ENCODE data around the gene SPATA19. TPM values are rescaled to one million over a fixed set of nuclear protein-coding genes. Genes with fewer than 3 reads are reported as not detected.

Gene SPATA19
- total RNA-seq, 4 donors from 2014 or later: 0.94 TPM; not detected in 3

DNA sequence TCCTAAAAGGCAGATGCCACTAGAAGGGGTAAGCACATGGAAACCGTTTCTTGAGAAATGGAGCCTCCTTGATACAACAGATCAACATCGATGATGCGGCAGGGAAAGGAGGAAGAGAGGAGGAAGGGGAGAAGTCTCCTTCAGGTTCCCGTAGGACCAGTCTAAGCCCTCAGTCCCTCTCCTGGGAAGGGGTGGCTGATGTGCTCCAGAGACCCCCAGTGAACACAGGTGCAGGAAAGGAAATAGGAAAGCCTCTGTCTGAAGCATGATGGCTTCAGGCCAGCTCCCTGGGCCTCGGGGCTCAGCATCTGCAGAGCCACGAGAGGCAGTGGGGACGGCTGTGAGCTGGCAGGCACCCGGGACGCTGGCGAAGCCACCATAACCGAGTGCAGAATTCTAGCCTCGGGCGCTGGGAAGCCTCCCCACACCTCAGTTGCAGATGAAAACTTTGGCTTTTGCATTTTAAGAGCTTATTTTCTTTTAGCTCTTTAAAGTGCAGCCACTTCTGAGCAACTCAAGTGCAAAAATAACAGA is 1.8 kb downstream of the SPATA19 start:
- Histone ChIP-seq H3K9me3 (no peaks in the 10 kb centered on the region), H3K27ac (no peak overlapping the region), H3K36me3 (no peaks in the 10 kb centered on the region), H3K4me1 (peaks cover 10 to 16% of the 10 kb centered on the region in 2 donors), H3K4me3 (replicated peaks in 1 of 3) (no peak overlapping the region), H3K27me3 (no peaks in the 10 kb centered on the region)
- intact Hi-C loops (cut with DNase I): no loop called here
- 37 to 46% methylated on average over 13 of the region's 13 CpGs for WGBS, 2 donors
- TF ChIP-seq, protein P1, sequence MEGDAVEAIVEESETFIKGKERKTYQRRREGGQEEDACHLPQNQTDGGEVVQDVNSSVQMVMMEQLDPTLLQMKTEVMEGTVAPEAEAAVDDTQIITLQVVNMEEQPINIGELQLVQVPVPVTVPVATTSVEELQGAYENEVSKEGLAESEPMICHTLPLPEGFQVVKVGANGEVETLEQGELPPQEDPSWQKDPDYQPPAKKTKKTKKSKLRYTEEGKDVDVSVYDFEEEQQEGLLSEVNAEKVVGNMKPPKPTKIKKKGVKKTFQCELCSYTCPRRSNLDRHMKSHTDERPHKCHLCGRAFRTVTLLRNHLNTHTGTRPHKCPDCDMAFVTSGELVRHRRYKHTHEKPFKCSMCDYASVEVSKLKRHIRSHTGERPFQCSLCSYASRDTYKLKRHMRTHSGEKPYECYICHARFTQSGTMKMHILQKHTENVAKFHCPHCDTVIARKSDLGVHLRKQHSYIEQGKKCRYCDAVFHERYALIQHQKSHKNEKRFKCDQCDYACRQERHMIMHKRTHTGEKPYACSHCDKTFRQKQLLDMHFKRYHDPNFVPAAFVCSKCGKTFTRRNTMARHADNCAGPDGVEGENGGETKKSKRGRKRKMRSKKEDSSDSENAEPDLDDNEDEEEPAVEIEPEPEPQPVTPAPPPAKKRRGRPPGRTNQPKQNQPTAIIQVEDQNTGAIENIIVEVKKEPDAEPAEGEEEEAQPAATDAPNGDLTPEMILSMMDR (IDR thresholded peaks at IDR 0.05): no peak
- no peak for TF ChIP-seq POLR2A (IDR thresholded peaks at IDR 0.05)
- DNase-seq: peak; percentile 57

DNA sequence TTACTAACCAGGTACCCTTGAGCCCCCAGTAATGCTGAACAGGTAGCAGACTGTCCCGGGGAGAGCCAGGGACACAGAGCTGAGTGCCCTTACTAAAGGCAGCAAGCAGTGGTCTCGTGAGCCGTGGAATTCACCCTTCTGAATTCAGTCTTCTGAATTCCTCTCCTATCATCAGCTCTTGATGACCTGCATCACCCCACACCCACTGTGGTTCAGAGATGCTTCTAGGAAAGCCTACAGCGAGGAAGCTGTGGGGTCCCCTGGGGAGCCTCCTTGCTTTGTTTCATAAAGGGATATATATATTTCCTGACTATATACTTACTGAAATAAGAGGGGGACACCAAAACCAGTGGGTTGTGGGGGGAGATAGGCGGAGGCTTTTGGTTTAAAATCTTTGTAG is 2.6 kb downstream of the SPATA19 start:
- intact Hi-C loops (cut with DNase I): no loop called here
- TF ChIP-seq POLR2A (IDR thresholded peaks at IDR 0.05): no peak
- TF ChIP-seq, protein P1 (IDR thresholded peaks at IDR 0.05): no peak
- 66 to 67% methylated on average over 5 of the region's 5 CpGs for WGBS, 2 donors
- Histone ChIP-seq H3K4me1 (peaks cover 10 to 16% of the 10 kb centered on the region in 2 donors), H3K9me3 (no peaks in the 10 kb centered on the region), H3K27me3 (no peaks in the 10 kb centered on the region), H3K36me3 (no peaks in the 10 kb centered on the region), H3K27ac (no peak overlapping the region), H3K4me3 (replicated peaks in 1 of 3) (no peak overlapping the region)
- DNase-seq: no peak

DNA sequence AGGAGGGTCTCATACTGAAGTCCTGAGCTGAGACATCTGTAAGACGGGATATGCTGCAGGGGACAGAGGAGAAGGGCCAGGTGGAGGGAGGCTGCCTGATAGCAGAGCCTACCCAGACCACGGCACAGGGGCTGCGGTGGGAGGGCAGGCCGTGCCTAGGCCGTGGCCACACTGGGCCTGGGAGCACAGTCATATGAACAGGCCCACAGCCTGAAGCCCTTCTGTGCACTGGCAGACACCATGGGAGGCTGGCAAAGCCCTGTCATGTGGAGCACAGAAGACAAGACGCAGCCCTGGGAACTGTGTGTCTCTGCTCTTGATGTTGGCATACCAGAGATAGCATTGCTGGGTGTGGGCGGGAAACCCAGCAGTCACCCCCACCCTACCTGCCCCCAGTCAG is 3.3 kb downstream of the SPATA19 start:
- TF ChIP-seq POLR2A (IDR thresholded peaks at IDR 0.05): no peak
- no peaks in the 10 kb centered on the region for H3K9me3 ChIP-seq
- DNase-seq: no peak
- H3K36me3 ChIP-seq: no peaks in the 10 kb centered on the region
- H3K4me1 ChIP-seq: peaks cover 10 to 16% of the 10 kb centered on the region in 2 donors
- H3K27me3 ChIP-seq: no peaks in the 10 kb centered on the region
- H3K4me3 ChIP-seq (replicated peaks in 1 of 3): no peak overlapping the region
- 90 to 95% methylated on average over 6 to 7 of the region's 7 CpGs for WGBS, 2 donors
- intact Hi-C loops (cut with DNase I): no loop called here
- no peak overlapping the region for H3K27ac ChIP-seq

DNA sequence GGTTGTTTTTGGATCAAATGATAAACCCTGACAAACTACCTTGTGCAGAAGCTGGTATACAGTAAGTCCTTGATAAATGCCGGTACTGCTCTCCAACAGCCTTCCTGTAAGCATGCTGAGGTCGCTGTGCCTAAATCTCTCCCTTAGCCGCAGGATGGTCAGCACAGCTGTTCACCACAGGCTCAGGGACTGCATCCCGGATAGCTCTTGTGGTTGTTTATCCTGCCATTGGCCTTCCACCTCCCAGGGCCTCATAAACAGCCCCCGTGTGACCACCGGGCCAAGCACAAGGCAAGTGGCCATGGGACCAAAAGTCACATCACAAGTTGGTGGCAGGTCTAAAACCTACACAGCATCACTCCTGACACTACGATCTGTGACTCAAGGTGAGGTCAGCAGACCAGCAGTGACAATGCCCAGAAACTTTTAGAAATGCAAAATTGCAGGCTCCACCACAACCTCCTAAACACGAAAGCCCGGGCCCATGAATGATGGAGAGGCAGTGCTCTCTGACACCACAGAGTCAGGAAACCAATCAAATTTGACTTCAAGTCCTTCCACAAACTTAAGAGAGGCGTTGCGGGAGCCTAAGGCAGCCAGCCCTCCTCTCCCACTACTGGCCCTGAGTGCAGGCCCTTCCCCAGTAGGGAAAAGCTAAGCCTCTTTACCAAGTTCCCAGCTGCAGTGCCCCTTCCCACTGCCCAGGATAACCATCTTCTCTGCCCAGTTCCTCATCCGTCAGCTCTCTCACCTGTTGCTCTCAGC is 3.9 kb downstream of the SPATA19 start:
- no peak overlapping the region for H3K4me3 ChIP-seq (replicated peaks in 1 of 3)
- H3K36me3 ChIP-seq: no peaks in the 10 kb centered on the region
- WGBS, 2 donors: 80 to 83% methylated on average over 12 of the region's 12 CpGs
- intact Hi-C loops (cut with DNase I): no loop called here
- no peaks in the 10 kb centered on the region for H3K9me3 ChIP-seq
- no peak for TF ChIP-seq POLR2A (IDR thresholded peaks at IDR 0.05)
- TF ChIP-seq, protein P1 (IDR thresholded peaks at IDR 0.05): no peak
- no peaks in the 10 kb centered on the region for H3K27me3 ChIP-seq
- DNase-seq: no peak
- H3K27ac ChIP-seq: no peak overlapping the region
- peaks cover 10 to 16% of the 10 kb centered on the region in 2 donors for H3K4me1 ChIP-seq

DNA sequence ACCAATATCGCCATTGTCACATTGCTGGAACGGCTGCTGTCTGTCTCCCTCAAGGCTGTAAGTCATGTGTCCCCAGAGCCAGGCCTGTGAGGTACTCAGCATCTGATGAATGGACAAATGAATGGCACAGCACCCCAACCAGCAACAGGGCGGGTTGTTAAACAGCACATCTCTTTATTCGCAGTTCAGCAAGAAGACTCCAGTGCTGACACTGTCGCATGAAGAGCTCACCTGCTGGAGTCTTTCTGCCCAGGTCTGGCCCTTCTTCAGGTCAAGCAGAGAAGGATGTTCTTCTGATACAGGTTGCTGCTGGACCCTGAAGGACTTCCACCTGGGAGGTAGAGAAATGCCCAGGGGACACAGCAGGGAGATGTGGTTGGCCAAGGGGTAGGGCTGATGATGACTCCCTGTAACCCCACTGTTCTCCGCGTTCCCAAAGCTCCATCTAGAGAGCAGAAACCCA is 4.8 kb downstream of the SPATA19 start:
- Histone ChIP-seq H3K27me3 (no peaks in the 10 kb centered on the region), H3K4me1 (peaks cover 10 to 16% of the 10 kb centered on the region in 2 donors), H3K9me3 (no peaks in the 10 kb centered on the region), H3K4me3 (replicated peaks in 1 of 3) (no peak overlapping the region), H3K36me3 (no peaks in the 10 kb centered on the region), H3K27ac (no peak overlapping the region)
- no peak for DNase-seq
- intact Hi-C loops (cut with DNase I): no loop called here
- WGBS, 2 donors: 87 to 93% methylated on average over 7 of the region's 7 CpGs
- no peak for TF ChIP-seq POLR2A (IDR thresholded peaks at IDR 0.05)
- TF ChIP-seq, protein P1 (IDR thresholded peaks at IDR 0.05): no peak
